Inflammatory macrophage treated with lipopolysaccharide for 4 hours (primary cell): Measurements from ENCODE around the gene E2F1.
"Not testable (repeated sequence)": the region's sequence is repeated elsewhere in the genome, so short reads cannot be mapped to it uniquely, and the experiment has no call there.

ENCODE experiments used
- DNase-seq: peaks from one replicate; pipeline ENCODE4 v3.0.0-alpha.2; 2020

E2F1 gene

GRCh38 chr20:33656010-33656782, 30.0 kb downstream of the E2F1 start:
- no peak for DNase-seq

DNA sequence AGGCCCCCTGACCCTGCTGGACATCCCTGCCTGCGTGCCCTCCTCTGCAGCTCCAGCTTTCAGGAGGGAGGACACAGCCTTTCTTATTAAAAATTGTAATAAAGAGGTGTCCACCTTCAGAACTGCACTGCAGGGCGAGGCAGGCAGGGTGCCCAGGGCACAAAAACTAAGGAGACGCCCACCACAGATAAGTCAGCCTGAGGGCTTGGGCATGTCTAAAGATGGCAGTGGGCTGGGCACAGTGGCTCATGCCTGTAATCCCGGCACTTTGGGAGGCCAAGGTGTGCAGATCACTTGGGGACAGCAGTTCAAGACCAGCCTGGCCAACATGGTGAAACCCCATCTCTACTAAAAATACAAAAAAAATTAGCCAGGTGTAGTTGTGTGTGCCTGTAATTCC, 31.0 kb downstream of the E2F1 start:
- DNase-seq, result no peak

DNA sequence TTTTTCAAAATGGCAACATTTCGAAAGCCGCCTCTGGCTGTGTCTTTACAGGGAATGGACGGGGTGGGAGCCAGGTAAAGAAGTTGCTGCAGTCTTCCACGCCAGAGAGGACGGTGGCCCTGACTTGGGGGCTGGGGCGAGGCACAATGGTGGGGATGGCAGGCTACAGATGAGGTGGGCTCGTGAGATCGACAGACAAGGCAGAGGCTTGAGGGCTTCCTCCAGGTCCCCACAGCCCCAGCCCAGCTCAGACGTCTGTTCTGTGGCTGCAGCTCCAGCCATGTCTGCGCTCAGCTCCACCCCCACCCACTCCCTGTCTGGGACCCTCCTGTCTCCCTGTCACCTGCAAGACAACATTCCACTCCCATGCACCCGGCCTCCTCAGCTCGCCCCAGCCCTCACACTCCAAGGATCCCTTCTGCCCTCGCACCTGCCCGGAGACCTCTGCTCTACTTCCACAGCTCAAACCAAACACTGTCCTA, 31.5 kb downstream of the E2F1 start:
- DNase-seq, result no peak

GRCh38 chr20:33653900-33654596, 32.1 kb downstream of the E2F1 start:
- no peak for DNase-seq

DNA sequence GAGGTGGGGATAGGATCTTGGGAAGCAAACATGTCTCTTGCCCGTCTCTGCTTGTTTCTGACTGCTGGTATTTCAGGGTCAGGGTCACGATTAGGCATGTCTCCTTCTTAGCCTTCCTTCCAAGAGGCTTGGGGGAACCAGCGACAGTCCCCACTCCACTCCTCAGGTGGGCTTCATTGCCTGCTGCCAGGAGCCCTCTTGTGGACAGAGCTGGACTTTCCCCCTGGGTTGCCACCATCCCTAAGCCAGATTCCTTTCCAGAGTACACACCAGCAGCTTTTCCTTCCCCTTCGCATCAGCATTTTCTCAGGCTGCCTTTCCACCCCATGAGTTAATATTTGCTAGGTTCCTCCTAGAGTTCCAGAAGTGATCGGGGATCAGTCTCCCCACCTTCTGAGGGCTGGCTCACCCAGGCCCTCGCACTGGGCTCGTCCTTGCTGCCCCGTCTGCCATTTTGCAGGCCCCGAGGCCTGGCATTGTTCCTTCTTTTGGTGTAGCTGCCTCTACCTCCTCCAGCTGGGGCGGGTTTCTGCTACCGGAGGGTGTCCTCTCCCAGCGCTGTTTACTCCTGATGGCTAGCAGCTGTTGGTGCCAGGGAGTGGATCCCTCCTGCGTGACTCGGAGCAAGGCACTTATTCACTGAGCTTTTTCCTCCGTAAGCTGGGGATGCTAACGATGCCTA, 32.8 kb downstream of the E2F1 start:
- peak; percentile 20 for DNase-seq

GRCh38 chr20:33651562-33652048, 34.6 kb downstream of the E2F1 start:
- DNase-seq, result no peak

DNA sequence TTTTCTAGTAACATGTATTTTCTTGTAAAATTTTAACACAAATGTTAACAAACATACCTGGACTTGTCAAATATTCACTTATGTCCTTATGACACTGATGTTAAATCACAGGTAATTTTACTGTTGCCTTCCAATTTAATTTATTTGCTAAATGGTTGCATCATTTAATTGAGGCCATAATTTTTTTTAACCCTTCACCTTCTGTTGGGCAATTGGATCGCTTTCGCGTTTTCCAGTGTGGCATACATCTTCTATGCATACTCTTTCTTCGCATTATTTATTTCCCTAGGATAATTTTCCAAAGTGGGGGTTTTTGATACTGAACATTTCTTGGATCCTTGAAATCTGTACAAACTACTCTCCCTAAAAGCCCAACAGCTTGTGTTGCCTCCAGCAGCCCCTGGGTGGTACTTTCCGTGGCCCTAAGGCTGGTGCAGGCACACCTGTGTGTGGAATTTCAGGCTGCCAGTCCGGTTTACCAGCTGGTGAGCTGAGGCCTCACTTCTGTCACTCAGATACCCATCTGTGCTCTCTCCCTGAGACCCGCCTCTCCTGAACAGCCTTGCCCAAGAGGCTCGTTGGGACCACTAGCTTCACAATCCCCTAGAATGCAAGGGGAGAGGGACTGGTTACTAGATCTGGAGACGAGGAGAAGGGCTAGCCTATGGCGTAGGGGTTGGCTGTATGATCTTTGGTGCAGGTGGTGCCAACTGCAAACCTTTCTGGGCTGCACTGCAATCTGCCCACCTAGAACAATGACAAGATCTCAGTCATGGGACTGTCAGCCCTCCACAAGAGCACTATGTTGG, 35.2 kb downstream of the E2F1 start:
- DNase-seq, result no peak

DNA sequence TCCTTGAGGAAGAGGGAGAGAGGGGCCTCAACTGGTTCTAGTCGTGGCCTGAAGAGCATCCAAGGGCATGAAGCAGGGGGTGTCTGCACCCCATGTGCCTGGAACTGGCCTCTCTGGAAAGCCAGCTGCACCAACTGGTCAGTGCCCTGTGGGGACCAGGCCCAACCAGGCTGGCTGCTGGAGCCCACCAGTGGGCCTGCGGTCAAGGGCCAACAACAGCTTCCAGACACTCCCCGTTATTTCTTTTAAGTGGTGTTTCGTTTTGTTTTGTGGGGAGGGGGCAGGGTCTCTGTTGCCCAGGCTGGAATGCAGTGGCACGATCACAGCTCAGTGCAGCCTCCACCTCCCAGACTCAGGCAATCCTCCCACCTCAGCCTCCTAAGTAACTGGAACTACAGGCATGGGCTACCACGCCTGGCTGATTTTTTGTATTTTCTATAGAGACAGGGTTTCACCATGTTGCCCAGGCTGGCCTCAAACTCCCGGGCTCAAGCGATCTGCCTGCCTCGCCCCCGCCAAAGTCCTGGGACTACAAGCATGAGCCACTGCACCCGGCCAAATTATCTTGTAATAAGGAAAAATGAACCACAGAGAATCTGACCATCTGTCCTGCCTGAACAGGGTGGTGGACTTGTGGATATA, 36.0 kb downstream of the E2F1 start:
- DNase-seq, result no peak

DNA sequence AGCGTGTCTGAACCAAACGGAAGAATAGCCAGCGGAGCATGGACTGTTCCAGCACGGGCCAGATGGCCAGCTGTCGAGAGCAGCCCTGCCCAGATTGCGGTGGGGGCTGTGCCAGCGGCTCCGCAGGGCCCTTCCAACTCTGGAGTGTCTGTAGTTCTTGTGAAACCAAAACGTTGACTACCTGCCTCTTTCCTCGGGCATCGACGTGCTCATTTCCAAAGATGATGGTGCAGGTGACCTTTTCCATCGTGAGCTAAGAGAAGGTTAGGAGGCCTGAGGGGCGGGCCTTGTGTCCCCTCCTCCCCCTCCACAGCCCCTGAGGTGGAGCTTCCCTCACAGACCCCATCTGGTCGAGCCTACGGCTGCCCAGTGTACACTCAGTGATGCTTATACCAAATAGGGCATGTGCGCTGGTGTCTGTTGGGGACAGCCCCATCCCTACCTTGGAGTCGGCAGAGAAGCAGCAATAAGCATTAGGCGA, 36.9 kb downstream of the E2F1 start:
- DNase-seq, result no peak

- DNase-seq, result no peak
Observed at GRCh38 chr20:33648396-33649004, 37.7 kb downstream of the E2F1 start.

DNA sequence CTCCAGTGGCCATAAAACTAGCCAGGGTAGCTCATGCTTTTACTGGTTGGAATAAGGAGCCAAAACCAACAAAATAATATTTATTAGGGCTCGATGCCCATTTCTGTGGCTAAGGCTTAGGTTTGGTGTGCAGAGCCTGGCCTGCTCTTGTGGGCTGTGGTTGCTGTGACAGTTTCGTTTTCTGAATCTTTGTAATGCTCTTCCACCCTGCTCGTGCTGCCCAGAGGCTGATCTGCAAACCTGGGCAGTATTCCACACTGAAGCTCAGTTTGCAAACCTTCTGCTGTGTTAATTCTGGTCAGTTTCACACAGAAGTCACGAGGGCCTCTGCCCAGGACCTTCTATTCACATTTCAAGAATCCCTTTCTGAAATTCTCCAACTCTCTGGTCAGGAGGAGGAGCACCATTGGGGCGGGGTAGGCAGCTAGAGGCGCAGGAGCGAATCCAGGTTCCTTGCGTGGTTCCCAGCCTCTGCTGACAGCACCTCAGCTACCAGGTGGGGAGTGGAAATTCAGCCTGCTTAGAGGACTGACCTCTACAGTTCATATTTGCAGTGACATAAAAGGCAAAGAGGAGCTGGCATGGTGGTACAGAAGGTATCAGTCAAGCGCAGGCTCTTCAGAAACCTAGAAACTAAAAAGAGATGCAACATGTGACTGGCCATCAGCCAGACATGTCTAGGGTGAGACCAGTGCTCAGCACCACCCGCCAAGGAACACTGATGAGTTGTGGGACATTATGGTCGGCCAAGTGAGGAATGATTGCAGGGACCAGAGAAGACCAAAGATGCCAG, 38.4 kb downstream of the E2F1 start:
- no peak for DNase-seq

GRCh38 chr20:33646959-33647602, 39.1 kb downstream of the E2F1 start:
- DNase-seq, result not testable (repeated sequence)

DNA sequence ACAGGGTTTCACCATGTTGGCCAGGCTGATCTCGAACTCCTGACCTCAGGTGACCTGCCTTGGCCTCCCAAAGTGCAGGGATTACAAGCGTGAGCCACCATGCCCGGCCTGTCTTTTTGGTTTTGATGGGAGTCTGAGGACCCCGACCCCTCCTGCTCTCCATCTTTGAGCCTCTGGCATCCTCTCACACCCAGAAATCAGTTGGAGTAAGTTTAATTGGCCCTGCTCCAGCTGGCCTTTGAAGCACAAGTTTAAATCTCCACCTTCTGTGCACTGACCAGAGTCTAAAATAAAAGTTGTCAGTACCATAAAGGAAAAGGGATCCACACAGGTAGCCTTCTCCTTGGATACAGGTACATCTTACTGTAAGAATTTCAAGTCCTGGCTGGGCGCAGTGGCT, 40.0 kb downstream of the E2F1 start:
- DNase-seq, result no peak

- DNase-seq, result no peak
Observed at GRCh38 chr20:33645396-33645795, 40.8 kb downstream of the E2F1 start.

DNA sequence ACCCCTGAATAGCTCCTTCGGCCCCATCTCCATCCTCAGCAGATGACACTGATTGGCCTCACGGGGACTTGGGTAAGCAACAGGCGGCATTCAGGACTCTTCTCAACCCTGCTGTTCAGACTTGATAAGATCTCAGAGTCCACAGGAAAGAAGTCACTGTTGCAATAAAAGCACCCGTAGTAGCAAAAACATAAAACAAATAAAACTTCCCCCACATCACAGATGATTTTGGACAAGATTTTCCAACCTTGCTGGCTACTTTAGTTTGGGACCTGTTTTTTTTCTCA, 41.2 kb downstream of the E2F1 start:
- no peak for DNase-seq

DNA sequence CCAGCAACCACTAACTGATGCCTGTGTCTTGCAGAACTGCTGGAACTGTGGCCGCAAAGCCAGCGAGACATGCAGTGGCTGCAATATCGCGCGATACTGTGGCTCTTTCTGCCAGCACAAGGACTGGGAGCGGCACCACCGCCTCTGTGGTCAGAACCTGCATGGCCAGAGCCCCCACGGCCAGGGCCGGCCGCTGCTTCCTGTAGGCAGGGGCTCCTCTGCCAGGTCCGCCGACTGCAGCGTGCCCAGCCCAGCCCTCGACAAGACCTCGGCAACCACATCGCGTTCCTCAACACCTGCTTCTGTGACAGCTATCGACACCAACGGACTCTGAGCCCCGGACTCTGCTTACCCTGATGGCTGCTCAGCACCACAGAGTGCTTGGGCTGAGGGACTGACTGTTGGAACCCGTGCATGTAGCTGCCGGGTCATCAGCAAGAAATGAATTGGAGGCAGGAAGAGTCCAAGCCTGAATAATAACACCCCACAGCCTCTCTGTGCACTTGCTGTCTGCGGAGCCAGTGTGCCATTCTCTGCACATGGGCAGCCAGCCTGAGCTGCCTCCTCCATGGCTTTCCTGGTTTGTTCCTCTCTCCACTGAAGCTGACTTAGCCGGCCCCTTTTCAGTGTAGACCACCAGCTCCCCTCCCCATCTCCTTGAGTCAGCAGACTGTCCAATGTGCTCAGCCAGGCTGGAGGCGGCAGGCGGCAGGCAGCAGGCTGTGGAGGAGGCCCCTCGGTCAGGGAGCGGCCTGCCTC, 41.7 kb downstream of the E2F1 start:
- DNase-seq, result no peak

GRCh38 chr20:33640287-33640686, 45.9 kb downstream of the E2F1 start:
- no peak for DNase-seq

GRCh38 chr20:33636776-33637175, 49.4 kb downstream of the E2F1 start:
- DNase-seq, result no peak

DNA sequence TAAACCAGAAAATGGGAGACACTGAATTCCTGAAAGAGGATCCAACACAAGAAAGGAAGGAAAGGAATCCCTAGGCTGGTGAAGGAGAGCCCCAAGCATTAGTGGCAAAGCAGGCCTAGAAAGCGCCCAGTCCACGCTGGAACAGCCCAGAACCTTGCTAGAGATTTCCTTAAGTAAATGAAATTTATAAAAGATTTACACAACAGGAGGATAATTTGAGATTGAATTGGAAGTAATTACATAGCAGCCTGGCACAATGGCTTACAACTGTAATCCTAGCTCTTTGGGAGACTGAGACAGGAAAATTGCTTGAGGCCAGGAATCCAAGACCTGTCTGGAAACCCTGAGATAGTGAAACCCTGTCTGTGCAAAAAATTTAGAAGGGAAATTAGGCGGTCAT, 50.8 kb downstream of the E2F1 start:
- DNase-seq, result no peak

DNA sequence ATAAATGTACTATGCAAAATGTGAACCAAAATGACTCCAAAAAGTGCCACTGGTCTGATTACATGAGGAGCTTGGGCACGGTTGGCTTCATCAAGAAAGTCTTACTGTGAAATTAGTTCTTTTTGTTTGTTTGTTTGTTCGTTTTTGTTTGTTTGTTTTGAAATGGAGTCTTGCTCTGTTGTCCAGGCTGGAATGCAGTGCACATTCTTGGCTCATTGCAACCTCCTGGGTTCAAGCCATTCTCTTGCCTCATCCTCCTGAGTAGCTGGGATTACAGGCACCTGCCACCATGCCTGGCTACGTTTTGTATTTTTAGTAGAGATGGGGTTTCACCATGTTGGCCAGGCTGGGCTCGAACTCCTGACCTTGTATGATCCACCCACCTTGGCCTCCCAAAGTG, 54.3 kb downstream of the E2F1 start:
- DNase-seq, result not testable (repeated sequence)
